Amniotic epithelial cell (primary cell): ENCODE measurements around the gene AATK.

Source experiments
- DNase-seq: peaks from one replicate; pipeline ENCODE4 v3.0.0-alpha.2; 2010; ENCODE audit warnings: low read depth

Gene AATK

GRCh38 chr17:81071761-81072741, 94.0 kb downstream of the AATK start:
- no peak for DNase-seq

GRCh38 chr17:81070541-81071246, 95.3 kb downstream of the AATK start:
- DNase-seq: no peak

DNA sequence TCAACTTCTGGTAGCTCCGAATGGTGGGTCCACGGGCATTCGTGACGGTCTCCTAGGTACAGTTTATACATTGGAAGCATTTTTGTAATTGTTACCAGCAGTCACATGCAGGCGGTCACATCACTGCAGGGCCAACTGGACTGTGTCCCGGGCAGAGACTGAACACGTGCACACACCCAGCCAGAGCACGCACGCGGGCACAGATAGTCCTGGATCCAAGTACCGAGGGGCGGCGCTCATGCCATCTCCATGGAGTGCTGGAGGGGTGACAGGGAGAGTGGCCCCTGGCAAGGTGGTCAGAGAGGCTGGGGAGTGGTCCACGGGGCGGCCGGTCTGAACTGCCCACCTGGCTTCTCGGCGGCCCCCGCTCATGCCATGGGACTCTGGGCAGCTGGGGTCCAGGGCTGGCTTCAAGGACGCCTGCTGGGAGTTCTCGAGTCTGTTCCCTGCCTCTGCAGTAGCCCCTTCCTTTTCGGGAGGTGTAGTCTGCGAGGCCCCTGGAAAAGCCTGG, 96.8 kb downstream of the AATK start:
- DNase-seq: no peak

- DNase-seq: no peak
Measured at GRCh38 chr17:81068411-81069134, 97.4 kb downstream of the AATK start.

DNA sequence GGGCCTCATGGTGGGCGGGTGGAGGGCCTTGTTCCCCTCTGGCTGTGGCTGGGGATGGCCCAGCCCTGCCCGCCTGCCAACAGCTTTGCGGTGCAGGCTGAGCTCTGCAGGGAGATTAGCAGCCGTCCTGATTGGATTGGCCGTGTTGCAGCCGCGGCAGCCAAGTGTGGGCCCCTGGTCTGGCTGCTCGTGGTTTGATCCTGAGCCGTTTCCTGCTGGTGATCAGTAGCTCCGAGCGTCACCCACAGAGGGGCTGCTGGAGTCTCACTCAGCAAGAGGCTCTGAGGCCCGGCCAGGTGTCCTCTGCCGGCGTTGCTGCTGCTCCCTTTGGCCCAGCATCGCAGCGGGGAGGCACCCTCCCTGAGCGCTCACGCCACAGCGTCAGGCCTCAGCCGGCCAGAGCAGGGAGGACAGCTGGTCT, 98.6 kb downstream of the AATK start:
- DNase-seq: no peak
